Fibroblast of the aortic adventitia (primary cell): Measurements from ENCODE around the gene FAAH. TPM values are rescaled to one million over a fixed set of nuclear protein-coding genes. Genes with fewer than 3 reads are reported as not detected.

Source experiments
- DNase-seq: peaks from one replicate; pipeline ENCODE4 v3.0.0-alpha.2; 2010; ENCODE audit warnings: low read depth
- H3K4me3 ChIP-seq: 2 replicates; pipeline ENCODE4 v1.5.1; 2011; ENCODE audit warnings: low read depth, mild to moderate bottlenecking, control low read depth, low read length, moderate library complexity
- total RNA-seq: library from RNA; depleted of rRNA; stranded (reverse); fragments of >200 nt; gene quantifications from 2 replicates; pipeline ENCODE4 v1.2.3, GENCODE V29; 2012; ENCODE audit warnings: low replicate concordance
- TF ChIP-seq, protein P1 (sequence below): IDR thresholded peaks from 2 replicates; pipeline ENCODE4 v1.5.1; 2011; ENCODE audit warnings: mild to moderate bottlenecking, low read length, control low read depth, inconsistent platforms; ENCODE audit not compliant: insufficient read depth

Gene FAAH
- total RNA-seq, 1 donor, result 0.18 TPM

DNA sequence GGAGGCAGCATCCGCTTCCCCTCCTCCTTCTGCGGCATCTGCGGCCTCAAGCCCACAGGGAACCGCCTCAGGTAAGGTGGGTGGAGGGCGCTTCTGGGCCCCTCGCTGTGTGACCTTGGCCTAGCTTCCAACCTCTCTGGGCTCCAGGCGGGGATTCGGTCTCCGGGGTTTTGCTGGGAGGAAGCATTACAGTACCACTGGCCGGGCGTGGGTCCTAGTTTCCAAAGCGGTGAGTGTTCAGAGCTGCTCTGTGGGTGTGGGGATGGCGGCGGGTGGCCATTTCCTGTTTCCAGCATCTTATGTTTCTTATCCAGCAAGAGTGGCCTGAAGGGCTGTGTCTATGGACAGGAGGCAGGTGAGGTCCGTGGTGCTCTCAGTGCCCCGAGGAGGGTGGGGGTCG is 11.6 kb downstream of the FAAH start:
- no peak overlapping the region for H3K4me3 ChIP-seq
- DNase-seq, result no peak
- TF ChIP-seq, protein P1, sequence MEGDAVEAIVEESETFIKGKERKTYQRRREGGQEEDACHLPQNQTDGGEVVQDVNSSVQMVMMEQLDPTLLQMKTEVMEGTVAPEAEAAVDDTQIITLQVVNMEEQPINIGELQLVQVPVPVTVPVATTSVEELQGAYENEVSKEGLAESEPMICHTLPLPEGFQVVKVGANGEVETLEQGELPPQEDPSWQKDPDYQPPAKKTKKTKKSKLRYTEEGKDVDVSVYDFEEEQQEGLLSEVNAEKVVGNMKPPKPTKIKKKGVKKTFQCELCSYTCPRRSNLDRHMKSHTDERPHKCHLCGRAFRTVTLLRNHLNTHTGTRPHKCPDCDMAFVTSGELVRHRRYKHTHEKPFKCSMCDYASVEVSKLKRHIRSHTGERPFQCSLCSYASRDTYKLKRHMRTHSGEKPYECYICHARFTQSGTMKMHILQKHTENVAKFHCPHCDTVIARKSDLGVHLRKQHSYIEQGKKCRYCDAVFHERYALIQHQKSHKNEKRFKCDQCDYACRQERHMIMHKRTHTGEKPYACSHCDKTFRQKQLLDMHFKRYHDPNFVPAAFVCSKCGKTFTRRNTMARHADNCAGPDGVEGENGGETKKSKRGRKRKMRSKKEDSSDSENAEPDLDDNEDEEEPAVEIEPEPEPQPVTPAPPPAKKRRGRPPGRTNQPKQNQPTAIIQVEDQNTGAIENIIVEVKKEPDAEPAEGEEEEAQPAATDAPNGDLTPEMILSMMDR, result no peak

DNA sequence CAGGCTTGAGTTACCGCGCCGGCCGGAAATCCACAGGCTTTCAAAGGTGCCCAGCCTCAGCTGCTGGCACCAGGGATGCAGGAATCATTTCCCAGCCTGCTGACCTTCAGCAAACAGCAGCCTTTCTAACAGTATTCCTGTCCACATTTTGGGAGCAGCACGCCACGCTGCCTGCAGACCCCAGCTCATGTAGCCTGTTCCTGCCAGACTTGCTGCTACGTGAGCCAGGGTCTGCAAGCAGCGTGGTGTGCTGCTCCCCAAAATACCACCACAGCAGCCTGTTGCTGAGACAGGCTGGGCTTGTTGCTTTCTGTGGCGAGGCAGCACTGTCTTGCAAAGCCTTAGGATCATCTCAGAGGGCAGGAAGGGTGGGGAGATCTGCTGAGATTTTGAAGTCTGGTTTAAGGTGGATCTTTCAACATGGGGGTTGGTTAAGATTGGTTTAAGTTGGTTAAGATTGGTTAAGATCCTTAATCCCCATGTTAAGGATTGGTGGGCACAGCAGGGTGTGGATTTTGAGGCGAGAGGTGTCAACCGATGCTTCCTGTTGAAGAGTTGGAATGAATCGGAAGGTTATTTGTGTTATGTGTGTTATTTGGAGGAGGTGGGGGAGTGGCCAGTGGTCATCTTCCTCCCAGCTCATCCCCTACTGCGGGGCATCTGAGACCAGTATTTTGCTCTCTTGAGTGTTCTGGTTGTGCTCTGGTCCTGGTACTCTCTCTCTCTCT is 12.9 kb downstream of the FAAH start:
- TF ChIP-seq, protein P1, result no peak
- no peak overlapping the region for H3K4me3 ChIP-seq
- no peak for DNase-seq

DNA sequence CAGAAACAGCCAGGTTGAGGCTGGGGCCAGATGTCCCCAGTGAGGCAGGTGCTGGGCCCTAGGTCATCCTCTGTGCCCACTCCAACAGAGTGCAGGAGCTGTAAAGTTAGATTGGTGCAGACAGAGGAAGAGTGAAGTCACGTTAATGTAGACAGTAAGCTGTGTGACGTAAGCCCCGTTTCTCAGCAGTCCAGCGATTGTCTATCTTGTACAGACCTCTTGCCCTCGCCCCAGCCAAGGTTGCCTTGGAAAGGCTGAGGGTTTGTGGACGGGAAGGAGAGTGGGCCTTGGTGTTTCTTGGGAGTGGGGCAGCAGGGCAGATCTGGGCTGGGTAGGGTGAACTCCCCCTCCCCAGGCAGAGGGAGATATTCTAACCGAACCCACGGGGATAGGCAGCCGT is 13.5 kb downstream of the FAAH start:
- DNase-seq, result no peak
- H3K4me3 ChIP-seq, result no peak overlapping the region
- TF ChIP-seq, protein P1, result no peak

DNA sequence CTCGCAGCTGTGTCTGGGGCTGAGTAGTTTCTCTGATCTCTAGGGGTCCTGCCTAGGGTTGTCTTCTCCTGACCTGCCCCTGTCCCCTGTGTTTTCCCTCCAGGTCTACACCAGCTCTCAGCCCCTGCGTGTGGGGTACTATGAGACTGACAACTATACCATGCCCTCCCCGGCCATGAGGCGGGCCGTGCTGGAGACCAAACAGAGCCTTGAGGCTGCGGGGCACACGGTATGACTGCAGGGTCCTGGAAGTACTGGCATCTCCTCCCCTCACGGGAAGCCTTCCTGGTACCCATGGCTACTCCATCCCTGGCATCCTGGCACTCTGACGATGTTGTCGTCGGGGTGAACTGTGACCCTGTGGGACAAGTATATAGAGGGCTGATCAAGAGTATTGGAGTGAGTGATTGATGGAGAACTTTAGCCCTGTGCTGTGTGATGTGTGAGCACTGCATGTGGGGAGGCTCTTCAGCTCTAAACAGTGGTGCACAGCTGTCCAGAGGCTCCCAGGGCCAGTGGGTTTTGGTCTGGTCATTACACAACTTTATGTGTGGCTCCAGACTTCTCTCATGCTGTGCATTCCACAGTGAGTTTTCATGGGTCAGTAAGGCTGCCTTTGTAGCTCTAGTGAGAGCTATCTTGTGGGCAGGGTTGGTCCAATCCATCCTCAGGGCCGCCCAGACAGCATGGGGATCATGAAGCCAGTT is 14.4 kb downstream of the FAAH start:
- TF ChIP-seq, protein P1, result no peak
- DNase-seq, result peak; percentile 21
- H3K4me3 ChIP-seq, result no peak overlapping the region

DNA sequence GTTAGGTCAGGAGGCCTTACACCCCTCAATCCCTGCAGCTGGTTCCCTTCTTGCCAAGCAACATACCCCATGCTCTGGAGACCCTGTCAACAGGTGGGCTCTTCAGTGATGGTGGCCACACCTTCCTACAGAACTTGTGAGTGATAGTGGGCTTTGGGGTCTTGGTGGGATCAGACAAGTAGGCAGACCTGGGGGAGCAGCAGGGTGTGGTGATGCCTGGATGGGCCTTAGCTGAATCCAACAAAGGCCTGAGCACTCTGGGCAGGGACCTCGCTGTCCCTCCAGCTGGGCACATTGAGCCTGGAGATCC is 14.9 kb downstream of the FAAH start:
- TF ChIP-seq, protein P1, result no peak
- DNase-seq, result no peak
- no peak overlapping the region for H3K4me3 ChIP-seq

DNA sequence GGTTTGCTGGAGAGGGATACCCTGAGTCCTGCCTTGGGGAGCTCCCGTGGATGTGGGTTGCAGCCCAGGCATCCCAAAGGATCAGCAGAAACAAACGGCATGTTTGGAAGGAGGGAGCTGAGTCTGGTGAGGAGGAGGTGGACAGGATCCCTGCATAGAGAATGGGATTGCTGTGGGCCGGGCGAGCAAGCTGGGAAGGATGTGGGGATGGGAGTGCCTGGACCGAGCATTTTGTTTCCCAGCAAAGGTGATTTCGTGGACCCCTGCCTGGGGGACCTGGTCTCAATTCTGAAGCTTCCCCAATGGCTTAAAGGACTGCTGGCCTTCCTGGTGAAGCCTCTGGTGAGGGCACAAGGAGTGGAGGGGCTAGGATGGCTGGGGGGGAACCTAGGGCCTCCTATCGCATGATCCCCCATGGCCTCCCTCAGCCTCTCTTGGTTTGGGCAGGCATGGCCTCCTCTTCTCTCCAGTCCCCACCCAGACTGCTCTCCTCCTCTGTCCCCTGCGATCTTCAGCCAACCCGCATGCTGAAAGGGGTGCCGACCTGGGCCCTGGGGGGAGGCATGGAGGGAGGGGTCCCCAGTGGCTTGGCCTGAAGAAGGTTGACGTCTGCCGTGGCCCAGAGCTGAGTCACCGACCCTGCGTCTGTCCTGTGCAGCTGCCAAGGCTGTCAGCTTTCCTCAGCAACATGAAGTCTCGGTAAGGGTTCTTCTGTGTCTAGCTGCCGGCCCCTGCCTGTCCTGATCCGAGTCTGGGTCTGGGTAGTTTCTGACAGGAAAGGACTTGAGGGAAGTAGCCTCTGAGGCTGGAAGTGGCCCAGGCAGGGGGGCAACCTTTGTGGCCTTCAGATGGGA is 16.3 kb downstream of the FAAH start:
- peak; percentile 32 for DNase-seq
- TF ChIP-seq, protein P1, result no peak
- H3K4me3 ChIP-seq, result no peak overlapping the region
